Measurements from ENCODE around the gene INSM2.

The INSM2 gene, protein sequence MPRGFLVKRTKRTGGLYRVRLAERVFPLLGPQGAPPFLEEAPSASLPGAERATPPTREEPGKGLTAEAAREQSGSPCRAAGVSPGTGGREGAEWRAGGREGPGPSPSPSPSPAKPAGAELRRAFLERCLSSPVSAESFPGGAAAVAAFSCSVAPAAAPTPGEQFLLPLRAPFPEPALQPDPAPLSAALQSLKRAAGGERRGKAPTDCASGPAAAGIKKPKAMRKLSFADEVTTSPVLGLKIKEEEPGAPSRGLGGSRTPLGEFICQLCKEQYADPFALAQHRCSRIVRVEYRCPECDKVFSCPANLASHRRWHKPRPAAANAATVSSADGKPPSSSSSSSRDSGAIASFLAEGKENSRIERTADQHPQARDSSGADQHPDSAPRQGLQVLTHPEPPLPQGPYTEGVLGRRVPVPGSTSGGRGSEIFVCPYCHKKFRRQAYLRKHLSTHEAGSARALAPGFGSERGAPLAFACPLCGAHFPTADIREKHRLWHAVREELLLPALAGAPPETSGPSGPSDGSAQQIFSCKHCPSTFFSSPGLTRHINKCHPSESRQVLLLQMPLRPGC

DNA sequence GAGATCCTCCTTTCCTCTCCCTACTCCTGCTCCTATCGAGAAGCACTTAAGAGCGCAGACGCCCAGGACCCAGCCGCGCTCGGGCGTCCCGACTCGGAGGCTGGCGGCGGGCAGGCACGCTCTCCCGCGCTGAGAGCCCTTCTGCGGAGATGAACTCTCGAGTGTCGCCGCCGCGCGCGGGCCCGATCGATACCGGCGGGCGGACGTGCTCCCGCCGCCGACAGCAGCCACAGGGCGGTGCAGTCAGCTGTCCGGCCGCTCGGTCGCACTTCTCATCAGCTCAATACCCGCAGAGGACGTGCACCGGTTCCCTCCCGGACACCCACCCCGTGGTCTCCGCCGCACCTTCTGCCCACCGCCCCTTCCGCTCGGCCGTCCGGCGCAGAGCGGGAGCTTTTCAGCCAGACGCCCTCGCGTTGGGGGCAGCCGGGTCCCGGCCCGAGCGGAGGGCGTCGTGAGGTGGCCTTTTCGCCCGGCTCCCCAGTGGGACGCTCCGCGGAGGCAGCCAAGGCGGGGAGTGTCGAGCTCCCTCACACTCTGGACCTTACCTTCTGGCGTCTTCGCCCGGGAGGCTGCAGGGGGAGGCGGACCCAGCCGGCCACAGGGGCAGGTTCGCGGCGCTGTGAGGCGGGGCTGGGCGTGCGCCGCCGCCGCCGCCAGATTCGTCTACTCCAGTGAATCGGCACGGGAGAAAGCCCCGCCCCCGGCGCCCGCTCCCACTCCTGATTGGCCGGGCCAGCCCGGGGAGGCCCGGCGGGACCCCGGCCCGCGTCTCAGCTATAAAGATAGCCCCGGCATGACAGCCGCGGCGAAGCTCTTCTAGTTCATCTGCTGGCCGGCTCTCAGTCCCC, at the start of gene INSM2:
Gene INSM2, plus strand, starts transcription at position 808 of the 851 bp plus-strand sequence. CDS start 89 bp downstream, outside the sequence.
- peak; percentile 45 to 67 for DNase-seq

DNA sequence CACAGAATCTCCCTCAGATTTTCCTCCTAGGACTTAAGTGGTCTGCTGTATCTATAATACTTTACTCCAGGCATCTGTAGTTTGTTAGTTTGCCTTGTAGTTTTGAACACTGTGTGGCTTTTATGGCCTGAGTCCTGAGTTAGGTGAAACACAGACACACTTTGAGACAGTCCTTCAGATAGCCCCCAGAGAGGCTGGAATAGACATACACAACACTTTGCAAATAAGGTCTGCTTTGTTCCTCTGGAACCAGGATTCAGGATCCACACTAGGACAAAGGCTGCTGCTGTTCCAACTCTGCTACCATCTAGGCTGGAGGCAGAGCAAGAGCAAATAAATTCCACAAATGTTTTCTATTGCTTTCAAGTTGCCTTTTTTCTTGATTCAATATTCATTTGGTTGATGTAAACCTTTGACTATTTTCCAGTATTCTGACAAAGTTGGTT, 41.4 kb upstream of the INSM2 start:
- no peak for DNase-seq

DNA sequence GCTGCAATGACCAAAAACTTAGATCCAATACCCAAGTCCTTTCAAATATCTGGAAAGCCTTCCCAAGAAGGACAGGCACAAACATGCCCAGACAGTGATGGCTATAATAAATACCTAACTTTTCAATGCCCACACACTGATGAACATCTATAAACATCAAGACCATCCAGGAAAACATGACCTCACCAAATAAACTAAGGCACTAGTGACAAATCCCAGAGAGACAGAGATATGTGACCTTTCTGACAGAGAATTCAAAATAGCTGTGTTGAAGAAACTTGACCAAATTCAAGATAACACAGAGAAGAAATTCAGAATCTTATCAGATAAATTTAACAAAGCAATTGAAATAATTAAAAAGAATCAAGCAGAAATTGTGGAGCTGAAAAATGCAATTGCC, 38.7 kb upstream of the INSM2 start:
- DNase-seq = no peak

DNA sequence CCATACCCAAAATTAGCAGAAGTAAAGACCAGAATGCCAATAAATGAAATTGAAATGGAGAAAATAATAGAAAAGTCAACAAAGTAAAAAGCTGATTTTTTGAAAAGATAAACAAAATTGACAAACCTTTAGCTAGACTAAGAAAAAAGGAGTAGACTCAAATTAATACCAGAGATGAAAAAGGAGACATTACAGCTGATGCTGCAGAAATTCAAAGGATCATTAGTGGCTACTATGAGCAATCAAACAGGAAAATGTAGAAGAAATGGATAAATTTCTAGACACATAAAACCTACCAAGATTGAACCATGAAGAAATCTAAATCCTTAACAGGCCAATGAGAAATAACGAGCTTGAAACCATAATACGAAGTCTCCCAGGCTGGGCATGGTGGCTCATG, 34.8 kb upstream of the INSM2 start:
- no peak for DNase-seq

DNA sequence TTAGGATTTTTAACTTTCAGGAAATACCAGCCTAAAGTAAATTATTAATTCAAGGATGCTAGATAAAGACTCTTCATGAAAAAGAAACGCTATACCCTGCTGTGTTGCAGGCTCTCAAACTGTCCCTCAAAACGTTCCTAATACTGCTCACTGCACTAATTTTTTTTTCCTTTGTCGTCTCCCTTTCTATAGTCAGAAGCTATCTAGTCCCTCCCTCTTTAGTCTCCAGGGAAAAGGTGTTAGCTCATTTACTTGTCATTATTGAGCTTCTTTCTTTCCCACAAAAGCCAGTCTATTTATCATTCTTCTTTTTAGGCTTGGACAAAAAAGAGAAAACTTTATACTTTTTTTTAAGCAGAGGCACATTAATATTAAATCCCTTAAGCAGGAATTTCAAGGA, 30.3 kb upstream of the INSM2 start:
- no peak for DNase-seq

DNA sequence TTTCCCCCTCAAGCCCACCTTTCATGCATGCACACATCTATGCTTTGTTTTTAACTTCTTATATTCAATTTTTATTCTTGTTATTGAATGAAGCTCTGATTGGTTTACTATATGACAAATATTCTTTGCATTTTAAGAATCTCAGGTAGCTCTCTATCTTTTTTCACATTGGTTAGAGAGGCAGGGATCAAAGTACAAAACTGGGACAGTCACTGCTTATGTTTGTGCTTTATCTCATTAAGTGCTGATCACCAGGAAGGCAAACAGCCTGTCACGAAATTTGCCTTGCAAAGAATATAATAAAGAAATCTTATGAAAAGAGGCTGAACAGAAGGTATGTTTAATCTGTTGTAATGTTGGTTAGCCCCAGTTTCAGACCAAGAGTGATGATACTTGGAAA, 29.7 kb upstream of the INSM2 start:
- DNase-seq = no peak

DNA sequence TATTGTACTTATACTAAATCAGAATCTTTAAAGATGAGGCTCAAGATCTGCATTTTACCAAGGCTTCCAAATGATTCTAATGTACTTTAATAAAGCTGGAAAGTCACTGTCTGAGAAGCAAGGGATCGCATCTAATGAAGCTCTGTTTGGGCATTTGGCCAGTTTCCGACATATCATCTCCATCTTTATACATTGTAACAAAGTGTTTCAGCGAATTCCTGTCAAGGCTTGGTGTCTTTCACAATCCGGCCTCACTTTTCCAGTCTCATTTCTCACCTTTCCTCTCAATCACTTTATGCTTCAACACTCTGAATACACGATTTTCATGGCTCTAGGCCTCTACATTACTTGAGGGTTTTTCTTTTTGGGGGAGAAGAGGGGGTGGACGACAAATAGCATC, 27.5 kb upstream of the INSM2 start:
- DNase-seq = no peak

DNA sequence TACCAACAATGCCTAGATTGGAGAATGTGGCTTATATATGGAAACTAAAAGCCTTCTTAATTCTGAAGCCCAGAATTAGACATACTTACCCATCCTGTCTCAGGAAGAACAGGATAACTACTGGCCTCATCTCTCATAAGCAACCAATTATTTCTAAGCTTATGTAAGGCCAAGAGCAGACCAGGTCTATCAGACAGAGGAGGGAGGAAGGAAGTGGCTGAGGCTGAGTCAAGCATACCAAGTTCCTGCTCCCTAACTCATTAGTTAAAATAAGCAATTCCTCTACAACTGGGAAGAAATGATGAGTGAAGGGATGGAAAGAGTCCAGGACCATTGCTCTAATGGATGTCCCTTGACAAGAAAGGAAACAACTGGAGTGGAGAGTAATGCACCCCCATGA, 27.0 kb upstream of the INSM2 start:
- DNase-seq = peak; percentile 79 to 80

DNA sequence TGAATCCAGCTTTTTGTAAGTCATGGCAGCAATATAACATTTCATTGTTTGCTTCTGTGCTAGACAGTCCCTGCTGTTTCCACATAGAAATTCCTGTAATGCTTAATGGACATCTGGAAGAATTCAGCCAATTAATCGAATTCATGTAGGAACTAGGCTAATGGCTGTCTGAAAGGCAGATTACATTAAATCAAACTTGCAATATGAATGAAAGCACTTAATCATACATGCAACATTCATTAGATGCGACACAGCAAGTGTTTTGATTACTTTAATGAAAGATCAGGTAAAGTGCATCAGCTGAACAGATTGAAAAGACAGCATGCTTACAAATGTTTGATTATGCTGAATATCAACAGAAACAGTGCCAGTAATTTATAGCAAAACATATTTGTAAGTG, 24.1 kb upstream of the INSM2 start:
- DNase-seq = no peak

DNA sequence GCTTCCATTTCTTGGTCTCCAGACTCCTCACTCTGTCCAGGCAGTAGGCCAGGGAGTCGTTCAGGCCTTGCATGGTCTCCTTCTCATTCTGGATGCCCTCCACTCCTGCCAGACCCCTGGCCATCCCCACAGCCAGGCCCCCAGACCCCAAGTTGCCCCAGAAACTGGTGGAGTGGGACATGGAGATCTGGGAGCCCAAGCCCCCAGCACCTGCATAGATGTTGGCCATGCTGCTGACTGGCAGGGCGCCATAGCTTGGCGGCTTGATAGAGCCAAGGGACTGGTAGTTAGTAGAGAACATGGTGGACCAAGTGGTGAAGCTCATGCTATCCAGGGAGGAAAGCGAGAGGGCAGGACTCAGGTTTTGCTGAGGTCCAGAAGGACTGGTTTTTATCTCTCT, 21.2 kb upstream of the INSM2 start:
- no peak for DNase-seq

DNA sequence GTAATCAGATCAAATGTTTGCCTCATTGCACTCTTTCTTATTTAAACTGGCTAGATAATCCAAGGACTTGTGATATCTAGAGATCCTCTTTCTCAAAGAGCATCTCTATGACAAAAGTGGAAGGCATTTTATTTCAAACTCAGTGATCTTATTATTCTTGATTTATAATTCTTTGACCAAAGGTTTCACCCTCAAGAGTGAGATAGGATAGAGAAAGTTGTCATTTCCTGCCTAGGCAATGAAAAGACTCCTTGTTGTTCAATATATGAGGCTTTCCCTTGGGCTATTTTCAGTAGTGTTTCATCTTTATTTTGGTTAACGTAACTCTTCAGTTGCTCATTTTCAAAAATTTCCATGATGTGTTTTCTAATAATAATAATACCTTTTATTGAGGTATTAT, 18.0 kb upstream of the INSM2 start:
- no peak for DNase-seq

DNA sequence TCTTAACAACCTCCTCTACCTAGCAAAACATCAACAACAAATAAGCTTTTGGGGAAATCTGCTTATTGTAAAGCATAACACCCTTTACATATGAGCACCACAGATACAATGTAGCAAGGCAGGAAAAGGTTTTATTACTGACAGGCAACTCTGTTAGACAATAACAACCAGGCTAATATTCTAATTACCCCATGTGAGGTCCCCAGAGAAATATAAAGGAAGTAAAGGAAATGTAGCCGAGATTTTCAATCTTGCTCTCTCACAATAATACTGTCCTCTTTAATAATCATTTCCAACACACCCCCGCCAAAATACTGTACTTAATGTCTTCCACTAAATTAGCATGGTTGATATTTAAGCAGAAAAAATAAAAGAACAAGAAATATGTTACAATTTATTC, 14.0 kb upstream of the INSM2 start:
- no peak for DNase-seq

DNA sequence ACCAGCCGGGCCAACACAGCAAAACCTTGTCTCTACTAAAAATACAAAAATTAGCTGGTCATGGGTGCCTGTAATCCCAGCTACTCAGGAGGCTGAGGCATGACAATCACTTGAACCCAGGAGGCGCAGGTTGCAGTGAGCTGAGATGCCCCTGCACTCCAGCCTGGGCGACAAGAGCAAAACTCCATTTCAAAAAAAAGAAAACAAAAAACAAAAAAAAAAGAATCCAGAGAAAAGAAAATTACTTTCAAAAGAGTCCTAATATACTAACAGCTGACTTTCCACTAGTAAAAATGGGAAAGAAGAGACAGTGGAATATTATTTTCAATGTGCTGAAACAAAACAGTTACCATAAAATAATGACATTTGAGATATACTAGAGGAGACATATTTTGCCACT, 8.3 kb upstream of the INSM2 start:
- peak in 1 of 2 experiments; percentile 3 for DNase-seq

DNA sequence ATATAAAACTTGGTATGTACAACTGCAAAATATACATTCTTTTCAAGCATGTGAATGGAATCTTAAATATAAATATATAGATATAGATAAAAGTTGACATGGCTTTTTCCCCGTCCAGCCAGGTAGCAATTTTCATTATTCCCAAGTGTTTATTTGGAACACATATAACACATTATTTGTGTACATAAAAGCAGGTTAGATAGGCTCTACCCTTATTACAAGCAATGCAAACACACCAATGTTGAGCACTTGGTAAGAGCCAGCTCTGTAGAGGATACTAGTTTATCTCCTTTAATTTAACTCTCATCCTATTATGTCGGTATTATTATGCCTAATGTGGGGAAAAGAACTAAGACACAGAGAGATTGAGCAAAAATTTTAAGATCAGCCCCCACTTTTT, 7.0 kb upstream of the INSM2 start:
- no peak for DNase-seq

DNA sequence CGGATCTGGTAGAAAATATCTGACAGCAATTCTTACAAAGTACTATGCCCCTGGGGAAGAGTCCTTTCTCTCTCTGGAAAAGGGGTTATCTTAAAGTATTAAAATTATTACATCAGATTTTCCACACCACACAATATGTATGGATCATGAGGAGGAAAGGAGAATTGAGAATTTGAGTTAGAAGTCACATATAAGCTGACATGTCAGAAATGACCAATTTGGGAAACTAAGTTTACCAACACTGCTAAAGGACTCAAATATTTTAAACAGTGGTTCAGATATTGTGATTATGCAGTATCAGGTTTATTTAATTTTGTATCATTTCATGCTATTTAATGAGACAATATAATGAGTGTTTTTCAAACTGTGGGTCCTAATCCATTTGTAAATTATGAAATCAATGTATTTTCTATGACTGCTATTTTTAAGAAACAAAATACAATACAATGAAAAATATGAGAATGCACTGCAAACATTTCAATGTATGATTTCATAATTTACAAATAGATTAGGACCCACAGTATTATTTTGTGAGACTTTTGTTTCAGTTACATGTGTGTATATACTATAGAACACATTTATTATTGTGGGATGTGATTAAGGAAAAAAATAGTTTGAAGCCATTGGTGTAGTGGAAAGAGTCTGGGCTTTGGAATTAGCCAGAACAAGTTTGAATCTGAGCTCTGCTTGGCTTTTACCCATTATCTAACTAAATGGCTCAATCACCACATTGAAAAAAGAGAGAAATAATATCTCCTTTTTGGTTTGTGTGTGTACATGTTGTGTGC, 1.8 kb upstream of the INSM2 start:
- DNase-seq = no peak

DNA sequence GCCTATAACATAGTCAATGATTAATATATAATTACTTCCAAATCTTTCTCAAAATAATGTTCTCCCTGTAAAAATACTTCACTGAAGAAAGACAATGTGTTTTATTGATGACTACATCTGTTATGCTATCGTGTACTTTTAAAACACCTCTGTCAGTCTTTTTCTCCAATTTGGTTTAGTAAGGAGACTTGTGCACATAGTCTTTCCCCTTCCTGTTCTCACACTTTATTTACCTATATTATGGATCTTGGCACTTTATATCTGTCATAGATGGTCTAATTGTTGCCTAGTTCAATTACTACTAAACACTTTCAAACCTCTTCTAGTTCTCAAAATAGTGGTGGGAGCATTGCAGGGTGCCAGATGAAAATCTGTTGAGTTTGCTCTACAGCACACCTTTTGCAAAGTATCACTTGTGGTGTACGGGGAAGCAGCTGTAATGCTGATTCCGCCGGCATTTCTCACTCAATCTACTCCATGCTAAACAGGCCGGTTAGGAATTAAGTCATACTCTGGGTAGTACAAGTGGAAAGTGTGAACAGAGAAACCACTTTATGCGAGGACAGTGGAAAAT, 1.1 kb upstream of the INSM2 start:
- DNase-seq = no peak

DNA sequence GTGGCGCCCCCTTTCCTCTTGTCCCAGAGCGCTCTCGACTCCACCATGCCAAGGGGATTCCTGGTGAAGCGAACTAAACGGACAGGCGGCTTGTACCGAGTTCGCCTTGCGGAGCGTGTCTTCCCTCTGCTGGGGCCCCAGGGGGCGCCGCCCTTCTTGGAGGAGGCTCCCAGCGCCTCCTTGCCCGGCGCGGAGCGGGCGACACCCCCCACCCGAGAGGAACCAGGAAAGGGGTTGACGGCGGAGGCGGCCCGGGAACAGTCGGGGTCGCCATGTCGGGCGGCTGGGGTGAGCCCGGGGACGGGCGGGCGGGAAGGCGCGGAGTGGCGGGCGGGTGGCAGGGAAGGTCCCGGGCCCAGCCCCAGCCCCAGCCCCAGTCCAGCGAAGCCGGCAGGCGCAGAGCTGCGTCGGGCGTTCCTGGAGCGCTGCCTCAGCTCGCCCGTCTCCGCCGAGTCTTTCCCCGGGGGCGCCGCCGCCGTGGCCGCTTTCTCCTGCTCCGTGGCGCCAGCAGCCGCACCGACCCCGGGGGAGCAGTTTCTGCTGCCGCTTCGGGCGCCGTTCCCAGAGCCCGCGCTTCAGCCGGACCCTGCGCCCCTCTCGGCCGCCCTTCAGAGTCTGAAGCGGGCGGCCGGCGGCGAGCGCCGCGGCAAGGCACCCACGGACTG, 376 bp downstream of the INSM2 start:
- peak; percentile 39 to 67 for DNase-seq

DNA sequence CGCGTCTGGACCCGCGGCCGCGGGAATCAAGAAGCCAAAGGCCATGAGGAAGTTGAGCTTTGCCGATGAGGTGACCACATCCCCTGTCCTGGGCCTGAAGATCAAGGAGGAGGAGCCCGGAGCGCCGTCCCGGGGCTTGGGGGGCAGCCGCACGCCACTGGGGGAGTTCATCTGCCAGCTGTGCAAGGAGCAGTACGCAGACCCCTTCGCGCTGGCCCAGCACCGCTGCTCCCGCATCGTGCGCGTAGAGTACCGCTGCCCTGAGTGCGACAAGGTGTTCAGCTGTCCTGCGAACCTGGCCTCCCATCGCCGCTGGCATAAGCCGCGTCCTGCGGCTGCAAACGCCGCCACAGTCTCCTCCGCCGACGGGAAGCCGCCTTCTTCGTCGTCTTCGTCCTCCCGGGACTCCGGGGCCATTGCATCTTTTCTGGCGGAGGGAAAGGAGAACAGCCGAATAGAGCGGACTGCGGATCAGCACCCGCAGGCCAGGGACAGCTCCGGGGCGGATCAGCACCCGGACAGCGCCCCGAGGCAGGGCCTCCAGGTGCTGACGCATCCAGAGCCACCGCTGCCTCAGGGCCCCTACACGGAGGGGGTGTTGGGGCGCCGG, 1.0 kb downstream of the INSM2 start:
- DNase-seq = peak; percentile 53 to 59

DNA sequence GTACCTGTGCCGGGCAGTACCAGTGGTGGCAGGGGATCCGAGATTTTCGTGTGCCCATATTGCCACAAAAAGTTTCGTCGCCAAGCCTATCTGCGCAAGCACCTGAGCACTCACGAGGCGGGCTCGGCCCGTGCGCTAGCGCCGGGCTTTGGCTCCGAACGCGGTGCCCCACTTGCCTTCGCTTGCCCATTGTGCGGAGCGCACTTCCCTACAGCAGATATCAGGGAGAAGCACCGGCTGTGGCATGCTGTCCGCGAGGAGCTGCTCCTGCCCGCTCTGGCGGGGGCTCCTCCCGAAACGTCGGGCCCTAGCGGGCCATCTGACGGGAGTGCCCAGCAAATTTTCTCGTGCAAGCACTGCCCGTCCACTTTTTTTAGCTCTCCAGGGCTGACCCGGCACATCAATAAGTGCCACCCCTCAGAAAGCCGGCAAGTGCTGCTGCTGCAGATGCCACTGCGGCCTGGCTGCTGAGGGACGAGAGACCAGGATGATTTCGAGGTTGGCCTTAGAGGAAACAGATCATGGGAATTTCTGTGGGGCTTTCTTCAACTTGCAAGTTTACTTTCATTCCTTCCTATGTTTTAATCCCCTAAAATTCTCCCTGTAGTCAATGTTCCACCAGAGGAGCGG, 1.6 kb downstream of the INSM2 start:
- no peak for DNase-seq

DNA sequence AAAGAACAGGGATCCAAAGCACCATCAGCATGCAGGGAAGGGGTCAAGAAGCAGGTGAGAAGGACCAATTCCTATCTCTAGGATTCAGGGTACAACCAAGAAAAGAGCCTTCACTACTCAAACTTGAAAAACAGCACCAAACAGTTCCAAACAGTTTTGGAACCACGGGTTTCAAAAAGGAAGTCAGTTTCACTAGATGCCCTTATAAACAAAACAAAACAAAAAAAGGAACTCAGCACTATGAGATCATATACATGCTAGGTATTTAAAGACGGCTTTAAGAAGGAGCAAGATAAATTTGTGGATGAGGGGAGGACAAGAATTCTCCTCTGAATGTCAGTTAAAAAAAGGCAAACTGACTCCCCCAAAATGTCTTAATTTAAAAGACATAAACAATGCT, 6.0 kb downstream of the INSM2 start:
- peak in 1 of 2 experiments; percentile 6 for DNase-seq

DNA sequence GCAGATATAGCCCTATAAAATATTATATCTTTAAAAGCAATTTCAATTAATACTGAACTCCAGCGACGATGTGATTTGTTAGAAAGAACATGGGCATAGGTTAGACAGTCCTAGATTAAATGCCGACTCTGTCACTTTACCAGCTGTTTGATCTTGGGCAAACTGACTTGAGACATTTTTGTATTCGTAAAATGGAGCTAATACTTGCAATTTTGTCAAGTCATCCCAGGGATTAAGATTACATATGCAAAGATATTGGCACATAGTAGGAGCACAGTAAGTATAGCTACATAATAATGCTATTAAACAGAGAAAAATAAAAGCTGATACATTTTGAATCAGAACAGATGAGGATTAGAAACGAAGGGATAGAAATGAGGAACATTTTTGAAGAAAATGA, 9.0 kb downstream of the INSM2 start:
- DNase-seq = no peak
